ENCODE measurements around the gene MXD3. TPM values are rescaled to one million over a fixed set of nuclear protein-coding genes. Genes with fewer than 3 reads are reported as not detected.

Gene MXD3
- total and polyA plus RNA-seq, 10 of the 15 experiments (the other 5 are each of a cell fraction or from before 2014, with no cell fraction given), result 0.24 to 29.8 (median 13.5) TPM

DNA sequence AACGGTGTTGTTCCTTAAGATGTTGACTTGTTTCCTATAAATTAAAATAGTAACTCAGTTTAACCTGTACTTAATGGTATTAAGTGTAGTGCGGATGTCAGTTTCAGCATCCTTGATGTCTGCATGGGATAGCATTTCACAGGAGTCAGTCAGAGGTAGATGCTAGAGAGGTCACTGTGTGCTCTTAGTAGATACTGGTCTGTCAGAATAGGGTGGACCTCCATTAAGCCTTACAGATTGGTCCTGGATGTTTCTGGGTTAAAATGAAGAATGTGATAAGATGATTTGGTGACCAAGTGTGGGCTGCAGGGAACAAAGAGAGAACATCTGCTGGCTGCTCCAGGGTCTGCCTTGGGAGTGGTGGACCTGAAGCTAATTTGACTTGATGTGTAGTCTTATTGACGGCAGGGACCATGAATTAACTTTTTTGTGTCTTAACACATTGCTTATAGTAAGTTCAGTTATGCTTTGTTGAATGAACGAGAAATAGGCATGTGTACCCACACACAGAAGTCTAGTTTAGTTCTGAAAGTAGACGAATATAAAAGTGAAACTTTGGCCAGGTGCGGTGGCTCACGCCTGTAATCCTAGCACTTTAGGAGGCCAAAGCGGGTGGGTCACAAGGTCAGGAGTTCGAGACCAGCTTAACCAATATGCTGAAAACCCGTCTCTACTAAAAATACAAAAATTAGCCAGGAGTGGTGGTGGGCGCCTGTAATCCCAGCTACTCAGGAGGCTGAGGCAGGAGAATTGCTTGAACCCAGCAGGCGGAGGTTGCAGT lies 20.7 kb downstream of the MXD3 start (continued):
- no peak for TF ChIP-seq PAX5 (IDR thresholded peaks at IDR 0.05; ENCODE audit: borderline replicate concordance, low read depth, low read length)
- TF ChIP-seq KAT2A (conservative IDR thresholded peaks at IDR 0.05; ENCODE audit: control insufficient read depth, low read depth, low read length), result no peak

DNA sequence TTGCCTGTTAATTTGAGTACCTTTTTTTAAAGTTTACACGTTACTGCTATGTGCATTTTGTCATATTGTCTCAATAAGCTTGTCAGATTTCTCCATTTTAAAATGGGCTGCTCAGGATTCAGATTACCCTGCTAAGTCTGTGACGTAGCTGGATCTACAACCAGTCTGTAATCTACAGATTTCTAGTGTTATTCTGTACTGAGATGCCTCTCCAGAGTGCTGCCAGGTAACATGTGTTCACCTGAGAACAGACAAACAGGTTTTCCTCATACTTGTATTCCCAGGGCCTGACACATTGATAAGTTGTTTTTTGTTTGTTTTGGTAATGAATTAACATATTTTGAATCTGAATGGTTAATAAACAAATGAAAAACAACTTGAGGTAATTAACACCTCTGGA lies 23.5 kb downstream of the MXD3 start:
- BruUV-seq (replicated peaks), result no TSS peak
- H3K27me3 ChIP-seq (replicated peaks in 1 of 2; ENCODE audit: control insufficient read depth in 2 of 2, insufficient read depth in 2 of 2, low read length in 1 of 2), result no peaks in the 10 kb centered on the region
- H3K9ac ChIP-seq (ENCODE audit: control insufficient read depth, insufficient read depth, low read length), result no peak overlapping the region
- no peaks in the 10 kb centered on the region for H4K20me1 ChIP-seq (ENCODE audit: control insufficient read depth, insufficient read depth)
- SMC1A ChIA-PET (ENCODE audit: uncharacterized antibody, unreplicated experiment), result interaction anchor here (0.6 kb wide), 1 partner anchor 220 kb away, joined by 3 read pairs; no protein-coding TSS in a partner anchor
- in situ Hi-C loops (cut with MboI) (no loop called here), intact Hi-C loops (cut with micrococcal nuclease; ENCODE audit: unreplicated experiment) (no loop called here)
- no peaks in the 10 kb centered on the region for H3K9me3 ChIP-seq (replicated peaks; ENCODE audit: control insufficient read depth, insufficient read depth, low read length)
- H2AFZ ChIP-seq (ENCODE audit: control insufficient read depth, low read depth, low read length), result no peak overlapping the region
- RAD21 ChIA-PET (ENCODE audit: unreplicated experiment), result no interaction called here
- H3K4me2 ChIP-seq (ENCODE audit: control insufficient read depth, insufficient read depth), result no peak overlapping the region
- TF ChIP-seq SMAD1 (IDR thresholded peaks at IDR 0.05; ENCODE audit: low read depth, partially characterized antibody) (no peak), FOXK2 (IDR thresholded peaks at IDR 0.05) (no peak), BRCA1 (IDR thresholded peaks at IDR 0.05; ENCODE audit: low read depth, low read length) (no peak), NRF1 (conservative IDR thresholded peaks at IDR 0.05; ENCODE audit: low read depth, low read length) (no peak), MXI1 (IDR thresholded peaks at IDR 0.05; ENCODE audit: low read depth, low read length) (no peak), SUPT20H (IDR thresholded peaks at IDR 0.05; ENCODE audit: borderline replicate concordance, control insufficient read depth, low read depth, low read length) (no peak), ZSCAN29 (IDR thresholded peaks at IDR 0.05) (no peak)
- TF ChIP-seq, protein P1, sequence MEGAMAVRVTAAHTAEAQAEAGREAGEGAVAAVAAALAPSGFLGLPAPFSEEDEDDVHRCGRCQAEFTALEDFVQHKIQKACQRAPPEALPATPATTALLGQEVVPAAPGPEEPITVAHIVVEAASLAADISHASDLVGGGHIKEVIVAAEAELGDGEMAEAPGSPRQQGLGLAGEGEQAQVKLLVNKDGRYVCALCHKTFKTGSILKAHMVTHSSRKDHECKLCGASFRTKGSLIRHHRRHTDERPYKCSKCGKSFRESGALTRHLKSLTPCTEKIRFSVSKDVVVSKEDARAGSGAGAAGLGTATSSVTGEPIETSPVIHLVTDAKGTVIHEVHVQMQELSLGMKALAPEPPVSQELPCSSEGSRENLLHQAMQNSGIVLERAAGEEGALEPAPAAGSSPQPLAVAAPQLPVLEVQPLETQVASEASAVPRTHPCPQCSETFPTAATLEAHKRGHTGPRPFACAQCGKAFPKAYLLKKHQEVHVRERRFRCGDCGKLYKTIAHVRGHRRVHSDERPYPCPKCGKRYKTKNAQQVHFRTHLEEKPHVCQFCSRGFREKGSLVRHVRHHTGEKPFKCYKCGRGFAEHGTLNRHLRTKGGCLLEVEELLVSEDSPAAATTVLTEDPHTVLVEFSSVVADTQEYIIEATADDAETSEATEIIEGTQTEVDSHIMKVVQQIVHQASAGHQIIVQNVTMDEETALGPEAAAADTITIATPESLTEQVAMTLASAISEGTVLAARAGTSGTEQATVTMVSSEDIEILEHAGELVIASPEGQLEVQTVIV (IDR thresholded peaks at IDR 0.05; ENCODE audit: borderline replicate concordance, partially characterized antibody), result no peak
- TF ChIP-seq, protein P2, sequence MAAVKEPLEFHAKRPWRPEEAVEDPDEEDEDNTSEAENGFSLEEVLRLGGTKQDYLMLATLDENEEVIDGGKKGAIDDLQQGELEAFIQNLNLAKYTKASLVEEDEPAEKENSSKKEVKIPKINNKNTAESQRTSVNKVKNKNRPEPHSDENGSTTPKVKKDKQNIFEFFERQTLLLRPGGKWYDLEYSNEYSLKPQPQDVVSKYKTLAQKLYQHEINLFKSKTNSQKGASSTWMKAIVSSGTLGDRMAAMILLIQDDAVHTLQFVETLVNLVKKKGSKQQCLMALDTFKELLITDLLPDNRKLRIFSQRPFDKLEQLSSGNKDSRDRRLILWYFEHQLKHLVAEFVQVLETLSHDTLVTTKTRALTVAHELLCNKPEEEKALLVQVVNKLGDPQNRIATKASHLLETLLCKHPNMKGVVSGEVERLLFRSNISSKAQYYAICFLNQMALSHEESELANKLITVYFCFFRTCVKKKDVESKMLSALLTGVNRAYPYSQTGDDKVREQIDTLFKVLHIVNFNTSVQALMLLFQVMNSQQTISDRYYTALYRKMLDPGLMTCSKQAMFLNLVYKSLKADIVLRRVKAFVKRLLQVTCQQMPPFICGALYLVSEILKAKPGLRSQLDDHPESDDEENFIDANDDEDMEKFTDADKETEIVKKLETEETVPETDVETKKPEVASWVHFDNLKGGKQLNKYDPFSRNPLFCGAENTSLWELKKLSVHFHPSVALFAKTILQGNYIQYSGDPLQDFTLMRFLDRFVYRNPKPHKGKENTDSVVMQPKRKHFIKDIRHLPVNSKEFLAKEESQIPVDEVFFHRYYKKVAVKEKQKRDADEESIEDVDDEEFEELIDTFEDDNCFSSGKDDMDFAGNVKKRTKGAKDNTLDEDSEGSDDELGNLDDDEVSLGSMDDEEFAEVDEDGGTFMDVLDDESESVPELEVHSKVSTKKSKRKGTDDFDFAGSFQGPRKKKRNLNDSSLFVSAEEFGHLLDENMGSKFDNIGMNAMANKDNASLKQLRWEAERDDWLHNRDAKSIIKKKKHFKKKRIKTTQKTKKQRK (IDR thresholded peaks at IDR 0.05; ENCODE audit: low read depth, low read length), result no peak
- TF ChIP-seq, protein P3, sequence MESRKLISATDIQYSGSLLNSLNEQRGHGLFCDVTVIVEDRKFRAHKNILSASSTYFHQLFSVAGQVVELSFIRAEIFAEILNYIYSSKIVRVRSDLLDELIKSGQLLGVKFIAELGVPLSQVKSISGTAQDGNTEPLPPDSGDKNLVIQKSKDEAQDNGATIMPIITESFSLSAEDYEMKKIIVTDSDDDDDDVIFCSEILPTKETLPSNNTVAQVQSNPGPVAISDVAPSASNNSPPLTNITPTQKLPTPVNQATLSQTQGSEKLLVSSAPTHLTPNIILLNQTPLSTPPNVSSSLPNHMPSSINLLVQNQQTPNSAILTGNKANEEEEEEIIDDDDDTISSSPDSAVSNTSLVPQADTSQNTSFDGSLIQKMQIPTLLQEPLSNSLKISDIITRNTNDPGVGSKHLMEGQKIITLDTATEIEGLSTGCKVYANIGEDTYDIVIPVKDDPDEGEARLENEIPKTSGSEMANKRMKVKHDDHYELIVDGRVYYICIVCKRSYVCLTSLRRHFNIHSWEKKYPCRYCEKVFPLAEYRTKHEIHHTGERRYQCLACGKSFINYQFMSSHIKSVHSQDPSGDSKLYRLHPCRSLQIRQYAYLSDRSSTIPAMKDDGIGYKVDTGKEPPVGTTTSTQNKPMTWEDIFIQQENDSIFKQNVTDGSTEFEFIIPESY (IDR thresholded peaks at IDR 0.05), result no peak
- no peak overlapping the region for H3K27ac ChIP-seq (ENCODE audit: control insufficient read depth, insufficient read depth)
- 93% methylated on average over 2 of the region's 2 CpGs for WGBS (ENCODE audit: insufficient coverage, insufficient replicate concordance, low lambda C conversion rate, missing lambda C conversion rate)
- peaks cover 15% of the 10 kb centered on the region for H3K4me1 ChIP-seq (ENCODE audit: control insufficient read depth, insufficient read depth, low read length)
- ATAC-seq (no peak), DNase-seq (ENCODE audit: low read depth, low spot score) (no peak), FAIRE-seq (no peak)
- CTCF ChIA-PET, result no interaction called here
- no peaks in the 10 kb centered on the region for H3K79me2 ChIP-seq (ENCODE audit: control insufficient read depth, insufficient read depth, low read length)
- POLR2A ChIA-PET, result no interaction called here
- H3K4me3 ChIP-seq, result no peak overlapping the region
- H3K36me3 ChIP-seq (ENCODE audit: control insufficient read depth in 2 of 2, insufficient read depth in 2 of 2, low read length in 1 of 2), result peaks cover 8 to 36% of the 10 kb centered on the region in 2 experiments

Data from GM12878 (cell line).